Measurements from ENCODE around the gene SPPL2B. TPM values are rescaled to one million over a fixed set of nuclear protein-coding genes. Genes with fewer than 3 reads are reported as not detected.

Gene SPPL2B
- total RNA-seq, 3 donors from 2014 or later (not counting 1 experiment from before 2014, with no cell fraction given), result 63.2 to 83.8 (median 79.7) TPM

- Mint-ChIP-seq H3K27ac (no peak within 1 kb of the TSS), H3K9me3 (peaks cover 0 to 2% of the 10 kb centered on the region in 2 donors), H3K4me1 (peaks cover 0 to 5% of the 10 kb centered on the region in 2 donors), H3K4me3 (no peak within 1 kb of the TSS), H3K27me3 (ENCODE audit: low read depth in 2 of 2) (peaks cover 5 to 12% of the 10 kb centered on the region in 2 donors), H3K36me3 (no peaks in the 10 kb centered on the region)
- no peaks in the 10 kb centered on the region for H3K36me3 ChIP-seq (ENCODE audit: control insufficient read depth, insufficient read depth, low read length)
- TF ChIP-seq CTCF (IDR thresholded peaks at IDR 0.05), result no peak
- H3K27me3 ChIP-seq (ENCODE audit: control insufficient read depth, insufficient read depth, low read length), result peaks cover 6% of the 10 kb centered on the region
- H3K27ac ChIP-seq (ENCODE audit: low read length), result no peak within 1 kb of the TSS
- H3K9me3 ChIP-seq (ENCODE audit: control insufficient read depth, insufficient read depth, low read length), result no peaks in the 10 kb centered on the region
- H3K4me3 ChIP-seq (ENCODE audit: low read length), result no peak within 1 kb of the TSS
- DNase-seq (no peak), ATAC-seq (no peak)
- H3K4me1 ChIP-seq (ENCODE audit: control insufficient read depth, insufficient read depth, low read length), result no peaks in the 10 kb centered on the region
- 29% methylated on average over 34 of the region's 44 CpGs for WGBS (ENCODE audit: insufficient coverage)
- intact Hi-C loops (cut with micrococcal nuclease), result no loop called here
Observed at GRCh38 chr19:2359992-2360685, 31.7 kb downstream of the SPPL2B start, which contains the start of gene TMPRSS9. TMPRSS9 (plus strand) TSS chr19:2360265; CDS start chr19:2389786, 29,521 bp downstream.

GRCh38 chr19:2360833-2361232, 32.3 kb downstream of the SPPL2B start:
- no peak overlapping the region for H3K4me3 ChIP-seq (ENCODE audit: low read length)
- no peak overlapping the region for H3K4me3 Mint-ChIP-seq
- no peak for TF ChIP-seq CTCF (IDR thresholded peaks at IDR 0.05)
- H3K9me3 Mint-ChIP-seq, result peaks cover 0 to 2% of the 10 kb centered on the region in 2 donors
- no peak overlapping the region for H3K27ac Mint-ChIP-seq
- peaks cover 6% of the 10 kb centered on the region for H3K27me3 ChIP-seq (ENCODE audit: control insufficient read depth, insufficient read depth, low read length)
- H3K36me3 Mint-ChIP-seq, result no peaks in the 10 kb centered on the region
- peaks cover 5 to 15% of the 10 kb centered on the region in 2 donors for H3K27me3 Mint-ChIP-seq (ENCODE audit: low read depth in 2 of 2)
- H3K4me1 Mint-ChIP-seq, result peaks cover 0 to 5% of the 10 kb centered on the region in 2 donors
- ATAC-seq, result no peak
- no peak for DNase-seq
- WGBS (ENCODE audit: insufficient coverage), result 62% methylated on average over 5 of the region's 11 CpGs
- H3K36me3 ChIP-seq (ENCODE audit: control insufficient read depth, insufficient read depth, low read length), result no peaks in the 10 kb centered on the region
- no peak overlapping the region for H3K27ac ChIP-seq (ENCODE audit: low read length)
- no peaks in the 10 kb centered on the region for H3K9me3 ChIP-seq (ENCODE audit: control insufficient read depth, insufficient read depth, low read length)
- intact Hi-C loops (cut with micrococcal nuclease), result no loop called here
- no peaks in the 10 kb centered on the region for H3K4me1 ChIP-seq (ENCODE audit: control insufficient read depth, insufficient read depth, low read length)

- Mint-ChIP-seq H3K36me3 (no peaks in the 10 kb centered on the region), H3K4me1 (peaks cover 0 to 5% of the 10 kb centered on the region in 2 donors), H3K27ac (no peak overlapping the region), H3K9me3 (peaks cover 0 to 2% of the 10 kb centered on the region in 2 donors), H3K4me3 (no peak overlapping the region), H3K27me3 (ENCODE audit: low read depth in 2 of 2) (peaks cover 5 to 15% of the 10 kb centered on the region in 2 donors)
- Histone ChIP-seq H3K36me3 (ENCODE audit: control insufficient read depth, insufficient read depth, low read length) (no peaks in the 10 kb centered on the region), H3K27me3 (ENCODE audit: control insufficient read depth, insufficient read depth, low read length) (peaks cover 6% of the 10 kb centered on the region), H3K4me1 (ENCODE audit: control insufficient read depth, insufficient read depth, low read length) (no peaks in the 10 kb centered on the region), H3K4me3 (ENCODE audit: low read length) (no peak overlapping the region), H3K9me3 (ENCODE audit: control insufficient read depth, insufficient read depth, low read length) (no peaks in the 10 kb centered on the region), H3K27ac (ENCODE audit: low read length) (no peak overlapping the region)
- ATAC-seq, result peak in 1 of 3 donors; percentile 32
- intact Hi-C loops (cut with micrococcal nuclease), result no loop called here
- WGBS (ENCODE audit: insufficient coverage), result 23% methylated on average over 22 of the region's 24 CpGs
- no peak for DNase-seq
- TF ChIP-seq CTCF (IDR thresholded peaks at IDR 0.05), result no peak
Observed at GRCh38 chr19:2361246-2362045, 33.0 kb downstream of the SPPL2B start.

Measured in natural killer cell (primary cell).